GM08714 (cell line): Measurements from ENCODE around the gene PRPS1L1.

ENCODE experiments used
- H3K4me3 ChIP-seq: fragments of 200-500 bp; sonication (Bioruptor generic); 2 replicates; pipeline ENCODE4 v1.5.1; 2014; ENCODE audit warnings: mild to moderate bottlenecking, low read length, inconsistent platforms
- ZNF274 ChIP-seq: IDR thresholded peaks from 2 replicates; pipeline ENCODE4 v1.6.1; 2012; ENCODE audit warnings: mild to moderate bottlenecking, low read depth, low read length

PRPS1L1 gene

GRCh38 chr7:17994079-17994850, 33.4 kb downstream of the PRPS1L1 start:
- no peak for TF ChIP-seq ZNF274
- no peak overlapping the region for H3K4me3 ChIP-seq

DNA sequence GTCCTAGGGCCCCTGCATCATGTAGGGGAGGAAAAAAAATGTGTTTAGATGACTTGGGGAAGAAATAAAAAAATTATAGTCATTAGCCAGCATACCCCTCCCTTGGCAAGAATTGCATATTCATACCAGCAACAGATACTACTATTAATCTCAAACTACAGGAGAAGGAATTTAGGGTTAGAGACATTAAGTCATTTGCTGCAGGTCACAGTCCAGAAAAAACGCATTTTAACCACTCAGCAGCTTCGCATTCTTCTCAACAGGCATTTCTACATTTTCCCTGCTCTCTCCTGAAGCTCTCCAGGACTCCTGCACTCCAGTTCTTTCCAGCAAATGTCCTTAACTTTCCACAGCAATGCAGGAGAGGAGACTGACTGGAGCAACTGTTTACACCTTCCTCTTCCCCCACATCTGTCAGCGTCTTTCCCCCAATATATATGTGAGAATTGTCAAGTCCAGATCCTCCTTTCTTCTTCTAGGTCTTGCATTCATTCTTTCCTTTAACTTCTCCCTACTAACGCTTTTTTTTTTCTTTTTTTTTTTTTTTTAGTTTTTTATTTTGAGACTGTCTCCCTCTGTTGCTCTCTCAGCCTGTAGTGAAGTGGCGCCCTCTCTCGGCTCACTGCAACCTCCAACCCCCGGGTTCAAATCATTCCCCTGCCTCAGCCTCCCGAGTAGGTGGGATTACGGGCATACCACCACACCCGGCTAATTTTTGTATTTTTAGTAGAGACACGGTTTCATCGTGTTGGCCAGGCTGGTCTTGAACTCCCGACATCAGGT, 35.6 kb downstream of the PRPS1L1 start:
- no peak overlapping the region for H3K4me3 ChIP-seq
- no peak for TF ChIP-seq ZNF274

GRCh38 chr7:17990761-17991160, 36.9 kb downstream of the PRPS1L1 start:
- TF ChIP-seq ZNF274: no peak
- H3K4me3 ChIP-seq: no peak overlapping the region

DNA sequence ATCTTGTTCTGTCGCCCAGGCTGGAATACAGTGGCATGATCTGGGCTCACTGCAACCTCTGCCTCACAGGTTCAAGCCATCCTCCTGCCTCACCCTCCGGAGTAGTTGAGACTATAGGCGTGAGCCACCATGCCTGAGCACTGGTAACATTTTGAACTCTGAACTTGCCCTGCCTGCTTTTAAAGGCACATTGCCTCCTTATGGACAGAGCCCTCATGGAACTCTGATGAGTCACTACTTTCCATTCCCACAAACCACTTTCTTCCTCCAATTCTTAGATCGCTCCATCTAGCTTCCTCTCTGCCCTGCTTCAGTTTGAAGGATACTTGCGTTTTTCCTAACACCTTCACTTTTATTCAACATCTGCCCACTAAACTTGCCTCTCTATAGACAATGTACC, 38.1 kb downstream of the PRPS1L1 start:
- TF ChIP-seq ZNF274: no peak
- H3K4me3 ChIP-seq: no peak overlapping the region

DNA sequence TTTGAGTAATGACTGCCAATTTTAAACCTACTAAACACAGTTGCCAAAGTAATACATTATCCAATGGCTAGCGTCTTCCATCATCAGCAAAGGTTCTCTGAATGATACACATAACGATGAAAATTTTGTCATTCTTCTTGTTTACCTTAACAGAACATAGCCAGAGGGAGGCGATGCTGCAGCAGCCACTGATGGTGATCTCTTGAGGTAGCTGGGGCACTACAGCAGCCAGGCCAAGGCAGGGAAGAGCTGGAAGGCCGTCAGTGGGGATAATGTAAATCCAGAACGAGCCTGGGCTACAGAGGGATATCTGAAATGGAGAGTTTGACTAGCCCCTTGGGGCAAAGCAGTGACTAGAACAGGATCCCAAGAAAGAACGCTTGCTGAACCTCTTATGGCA, 38.8 kb downstream of the PRPS1L1 start:
- H3K4me3 ChIP-seq: no peak overlapping the region
- no peak for TF ChIP-seq ZNF274

GRCh38 chr7:17988141-17988540, 39.5 kb downstream of the PRPS1L1 start:
- no peak for TF ChIP-seq ZNF274

GRCh38 chr7:17986851-17987250, 40.8 kb downstream of the PRPS1L1 start:
- no peak overlapping the region for H3K4me3 ChIP-seq
- no peak for TF ChIP-seq ZNF274

More at GRCh38 chr7:17988141-17988540, 39.5 kb downstream of the PRPS1L1 start:
- H3K4me3 ChIP-seq: no peak overlapping the region

DNA sequence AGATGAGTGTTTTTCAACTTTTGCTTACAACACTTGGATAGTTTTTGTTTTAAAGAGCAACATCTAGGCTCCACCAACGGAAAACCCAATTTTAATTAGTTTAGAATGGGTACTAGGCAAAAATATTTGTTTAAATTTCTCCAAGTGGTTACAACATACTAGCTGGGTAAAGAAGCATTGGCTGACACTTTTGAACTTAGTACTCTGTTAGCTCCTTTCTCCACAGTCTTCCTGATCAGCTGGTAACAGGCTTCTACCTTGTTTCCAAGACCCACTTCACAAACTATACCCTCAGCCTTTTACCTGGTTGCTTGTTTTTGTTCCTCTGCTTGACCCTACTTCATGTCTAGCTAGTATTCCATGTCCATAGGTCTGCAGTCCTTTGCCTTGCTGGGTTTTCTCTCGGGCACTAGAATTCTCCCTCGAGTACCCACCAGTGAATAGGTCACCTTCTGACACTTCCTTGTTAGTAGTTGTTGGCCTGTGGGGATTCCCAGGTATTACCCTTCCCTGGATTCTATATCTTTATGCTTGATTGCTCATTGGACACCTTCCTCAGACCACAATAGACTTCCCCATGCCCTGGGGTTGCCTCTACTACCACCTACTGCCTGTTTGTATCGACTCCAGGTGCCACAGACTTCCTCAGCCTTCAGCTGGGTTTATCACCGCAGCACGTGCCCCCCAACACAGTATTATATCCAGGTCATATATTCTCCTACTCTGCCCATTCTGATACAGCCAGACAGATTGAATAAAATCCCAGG, 42.0 kb downstream of the PRPS1L1 start:
- H3K4me3 ChIP-seq: no peak overlapping the region
- no peak for TF ChIP-seq ZNF274

- H3K4me3 ChIP-seq: no peak overlapping the region
- TF ChIP-seq ZNF274: no peak
These were observed 43.4 kb downstream of the PRPS1L1 start for GRCh38 chr7:17984288-17984687.

DNA sequence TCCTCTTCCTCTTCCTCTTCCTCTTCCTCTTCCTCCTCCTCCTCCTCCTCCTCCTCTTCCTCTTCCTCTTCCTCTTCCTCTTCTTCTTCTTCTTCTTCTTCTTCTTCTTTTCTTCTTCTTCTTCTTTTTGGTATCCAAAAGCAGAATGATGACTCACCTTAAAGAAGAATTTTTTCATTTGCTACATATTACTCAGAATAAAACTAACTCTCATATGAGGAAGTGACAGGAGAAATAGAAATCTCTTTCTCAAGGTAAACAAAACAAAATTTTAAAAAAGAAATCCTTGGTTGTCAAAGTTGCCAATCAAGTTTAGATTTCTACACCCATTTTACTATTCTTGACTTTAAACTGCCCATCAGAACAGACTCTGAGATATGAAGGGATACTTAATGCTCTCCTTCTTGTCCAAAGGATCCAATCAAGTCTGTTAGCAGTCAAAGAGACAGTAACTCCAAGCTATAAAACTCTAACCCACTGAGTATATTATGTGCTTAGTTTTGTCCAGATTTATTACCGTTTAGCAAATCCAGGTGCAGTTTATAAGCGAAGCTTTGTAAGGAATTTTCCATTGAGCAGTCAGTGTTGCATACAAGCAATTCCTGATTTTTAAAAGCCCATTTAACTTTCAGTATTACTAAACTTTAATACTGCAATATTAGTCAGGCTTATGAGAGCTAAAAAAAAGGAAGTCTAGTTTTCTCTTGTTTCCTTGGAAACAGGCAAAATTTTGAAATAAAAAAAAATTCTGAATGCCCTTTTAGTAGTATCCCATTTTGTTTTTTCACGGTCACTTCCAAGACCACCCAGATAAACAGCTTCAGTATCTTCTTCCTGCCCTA, 44.2 kb downstream of the PRPS1L1 start:
- TF ChIP-seq ZNF274: no peak
- no peak overlapping the region for H3K4me3 ChIP-seq

DNA sequence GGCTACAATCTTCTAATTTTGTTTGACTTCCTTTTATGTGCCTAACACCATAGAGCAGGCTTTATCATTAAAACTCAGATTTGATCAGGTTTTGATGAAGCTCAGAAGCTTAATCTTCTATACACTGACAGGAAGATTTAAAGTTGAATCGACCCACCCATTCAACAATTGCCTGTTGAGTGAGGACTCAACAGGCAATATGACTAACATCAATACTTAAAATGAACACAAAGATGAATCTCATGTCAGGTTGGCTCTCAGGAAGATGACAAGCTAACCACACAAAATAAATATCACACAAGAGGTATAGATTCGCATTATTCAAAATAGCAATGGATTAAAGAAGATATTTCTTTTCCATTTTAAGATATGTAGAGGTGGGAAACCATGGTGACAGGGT, 50.7 kb downstream of the PRPS1L1 start:
- no peak overlapping the region for H3K4me3 ChIP-seq
- no peak for TF ChIP-seq ZNF274
